ENCODE results near the gene CASS4. TPM values are rescaled to one million over a fixed set of nuclear protein-coding genes. Genes with fewer than 3 reads are reported as not detected.

Gene CASS4
- total RNA-seq, 1 experiment from 2014 or later: 0.13 TPM

DNA sequence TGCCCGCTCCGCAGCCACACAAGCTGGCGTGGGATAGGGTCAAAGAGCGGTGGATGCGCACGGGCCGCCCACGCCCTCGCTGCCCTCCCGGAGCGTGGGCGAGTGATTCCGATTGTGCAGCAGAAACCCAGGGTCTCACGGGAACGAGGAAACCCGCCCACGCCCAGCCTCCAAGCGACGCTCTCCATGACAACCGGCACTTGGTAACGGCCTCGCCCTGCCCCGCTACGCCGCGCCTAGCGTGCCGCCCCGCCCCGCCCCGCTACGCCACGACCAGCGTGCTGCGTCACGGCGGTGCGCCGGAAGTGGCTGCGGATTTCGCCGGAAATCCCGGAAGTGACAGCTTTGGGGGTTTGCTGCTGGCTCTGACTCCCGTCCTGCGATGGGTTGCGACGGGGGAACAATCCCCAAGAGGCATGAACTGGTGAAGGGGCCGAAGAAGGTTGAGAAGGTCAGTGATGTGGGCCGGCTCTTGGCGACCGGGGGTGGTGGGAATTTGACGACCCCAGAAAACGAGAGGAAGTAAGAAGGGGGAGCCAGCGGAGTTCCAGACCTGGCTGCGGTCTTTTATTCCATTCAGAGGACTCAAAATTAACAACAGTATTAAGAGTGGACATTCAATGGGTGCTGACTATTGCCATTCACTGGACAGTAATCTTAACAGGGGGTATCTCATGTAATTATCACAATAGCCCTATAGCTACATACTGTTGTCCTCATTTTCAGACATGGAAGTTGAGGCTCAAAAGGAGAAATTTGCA, 56.4 kb downstream of the CASS4 start, which contains the start of gene RTF2 (continued):
- TF ChIP-seq, protein P1, sequence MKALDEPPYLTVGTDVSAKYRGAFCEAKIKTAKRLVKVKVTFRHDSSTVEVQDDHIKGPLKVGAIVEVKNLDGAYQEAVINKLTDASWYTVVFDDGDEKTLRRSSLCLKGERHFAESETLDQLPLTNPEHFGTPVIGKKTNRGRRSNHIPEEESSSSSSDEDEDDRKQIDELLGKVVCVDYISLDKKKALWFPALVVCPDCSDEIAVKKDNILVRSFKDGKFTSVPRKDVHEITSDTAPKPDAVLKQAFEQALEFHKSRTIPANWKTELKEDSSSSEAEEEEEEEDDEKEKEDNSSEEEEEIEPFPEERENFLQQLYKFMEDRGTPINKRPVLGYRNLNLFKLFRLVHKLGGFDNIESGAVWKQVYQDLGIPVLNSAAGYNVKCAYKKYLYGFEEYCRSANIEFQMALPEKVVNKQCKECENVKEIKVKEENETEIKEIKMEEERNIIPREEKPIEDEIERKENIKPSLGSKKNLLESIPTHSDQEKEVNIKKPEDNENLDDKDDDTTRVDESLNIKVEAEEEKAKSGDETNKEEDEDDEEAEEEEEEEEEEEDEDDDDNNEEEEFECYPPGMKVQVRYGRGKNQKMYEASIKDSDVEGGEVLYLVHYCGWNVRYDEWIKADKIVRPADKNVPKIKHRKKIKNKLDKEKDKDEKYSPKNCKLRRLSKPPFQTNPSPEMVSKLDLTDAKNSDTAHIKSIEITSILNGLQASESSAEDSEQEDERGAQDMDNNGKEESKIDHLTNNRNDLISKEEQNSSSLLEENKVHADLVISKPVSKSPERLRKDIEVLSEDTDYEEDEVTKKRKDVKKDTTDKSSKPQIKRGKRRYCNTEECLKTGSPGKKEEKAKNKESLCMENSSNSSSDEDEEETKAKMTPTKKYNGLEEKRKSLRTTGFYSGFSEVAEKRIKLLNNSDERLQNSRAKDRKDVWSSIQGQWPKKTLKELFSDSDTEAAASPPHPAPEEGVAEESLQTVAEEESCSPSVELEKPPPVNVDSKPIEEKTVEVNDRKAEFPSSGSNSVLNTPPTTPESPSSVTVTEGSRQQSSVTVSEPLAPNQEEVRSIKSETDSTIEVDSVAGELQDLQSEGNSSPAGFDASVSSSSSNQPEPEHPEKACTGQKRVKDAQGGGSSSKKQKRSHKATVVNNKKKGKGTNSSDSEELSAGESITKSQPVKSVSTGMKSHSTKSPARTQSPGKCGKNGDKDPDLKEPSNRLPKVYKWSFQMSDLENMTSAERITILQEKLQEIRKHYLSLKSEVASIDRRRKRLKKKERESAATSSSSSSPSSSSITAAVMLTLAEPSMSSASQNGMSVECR (CRISPR knock-in tag; IDR thresholded peaks at IDR 0.05; ENCODE audit: borderline replicate concordance): peak; percentile 88; the same call in 1 of the 2 replicates
- no peak for TF ChIP-seq NFE2L1 (CRISPR knock-in tag; IDR thresholded peaks at IDR 0.05)
- TF ChIP-seq ZNF263 (CRISPR knock-in tag; IDR thresholded peaks at IDR 0.05; ENCODE audit: low read depth): no peak
- TF ChIP-seq NFYB (CRISPR knock-in tag; conservative IDR thresholded peaks at IDR 0.05; ENCODE audit: low read depth): no peak
- 0 out of 2 replicates have a peak, but pooled peaks have one; percentile 27 for TF ChIP-seq TEAD1 (CRISPR knock-in tag; IDR thresholded peaks at IDR 0.05)
- no peak for TF ChIP-seq TEAD4 (CRISPR knock-in tag; IDR thresholded peaks at IDR 0.05)
- TF ChIP-seq SP1 (CRISPR knock-in tag; conservative IDR thresholded peaks at IDR 0.05): peak; percentile 99
- peak; percentile 86 for TF ChIP-seq CREB1 (CRISPR knock-in tag; IDR thresholded peaks at IDR 0.05)
- no peak for TF ChIP-seq EMX1 (CRISPR knock-in tag; IDR thresholded peaks at IDR 0.05)
- TF ChIP-seq, protein P2, sequence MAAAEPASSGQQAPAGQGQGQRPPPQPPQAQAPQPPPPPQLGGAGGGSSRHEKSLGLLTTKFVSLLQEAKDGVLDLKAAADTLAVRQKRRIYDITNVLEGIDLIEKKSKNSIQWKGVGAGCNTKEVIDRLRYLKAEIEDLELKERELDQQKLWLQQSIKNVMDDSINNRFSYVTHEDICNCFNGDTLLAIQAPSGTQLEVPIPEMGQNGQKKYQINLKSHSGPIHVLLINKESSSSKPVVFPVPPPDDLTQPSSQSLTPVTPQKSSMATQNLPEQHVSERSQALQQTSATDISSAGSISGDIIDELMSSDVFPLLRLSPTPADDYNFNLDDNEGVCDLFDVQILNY (CRISPR knock-in tag; IDR thresholded peaks at IDR 0.05): 0 out of 2 replicates have a peak, but pooled peaks have one; percentile 64
- TF ChIP-seq OVOL2 (CRISPR knock-in tag; IDR thresholded peaks at IDR 0.05; ENCODE audit: borderline replicate concordance): no peak

DNA sequence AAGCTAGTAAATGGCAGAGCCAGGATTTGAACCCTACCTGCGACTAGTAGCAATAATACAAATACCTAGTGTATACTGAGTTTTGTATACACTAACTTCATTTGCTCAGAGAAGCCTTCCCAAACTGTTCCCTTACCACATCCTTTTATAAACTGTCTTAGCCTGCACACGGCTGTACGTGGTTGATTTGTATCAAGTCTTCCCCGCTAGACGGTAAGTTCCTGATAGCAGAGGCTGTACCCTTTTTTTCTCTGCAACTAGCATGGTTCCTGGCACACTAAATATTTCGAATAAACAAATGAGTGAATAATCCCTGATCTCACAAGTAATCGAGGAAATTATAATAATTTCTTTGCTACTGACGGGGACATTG, 57.0 kb downstream of the CASS4 start:
- POLR2A ChIA-PET: interaction anchor here (1.0 kb wide), 1 partner anchor 77 kb away, joined by 5 read pairs; the partner anchor contains the start of genes AURKA and CSTF1
- peaks cover 6% of the 10 kb centered on the region; the same call in 1 of the 2 replicates for H3K36me3 Mint-ChIP-seq

DNA sequence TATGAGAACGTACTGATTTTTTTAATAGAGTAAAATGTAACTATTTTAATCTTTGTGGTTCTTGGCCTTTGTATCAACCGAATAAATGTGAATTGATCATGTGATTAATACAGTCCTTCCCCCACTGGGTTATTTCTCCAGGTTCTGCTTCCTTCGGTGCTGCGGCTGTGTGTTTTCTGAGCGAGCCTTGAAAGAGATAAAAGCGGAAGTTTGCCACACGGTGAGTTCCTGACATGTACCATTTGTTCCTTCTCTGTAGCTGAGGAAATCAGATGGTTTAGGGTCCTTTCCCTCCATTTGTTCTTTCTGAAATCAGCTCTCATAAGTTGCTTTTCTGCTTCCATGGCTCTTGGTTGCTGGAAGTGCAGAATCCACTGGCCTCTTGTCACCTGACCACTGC, 71.9 kb downstream of the CASS4 start:
- no peak for ATAC-seq
- no peak overlapping the region for H3K4me3 Mint-ChIP-seq
- DNase-seq (ENCODE audit: low spot score): no peak
- H3K4me1 Mint-ChIP-seq: no peaks in the 10 kb centered on the region
- no peaks in the 10 kb centered on the region for H3K27me3 Mint-ChIP-seq (ENCODE audit: low read depth)
- POLR2A ChIA-PET: no interaction called here
- H3K9me3 Mint-ChIP-seq: no peaks in the 10 kb centered on the region
- CTCF ChIA-PET: no interaction called here
- H3K36me3 Mint-ChIP-seq: peaks cover 44% of the 10 kb centered on the region
- H3K27ac Mint-ChIP-seq: no peak overlapping the region
- no peak for TF ChIP-seq ZNF232 (CRISPR knock-in tag; IDR thresholded peaks at IDR 0.05)
- TF ChIP-seq, protein P3, sequence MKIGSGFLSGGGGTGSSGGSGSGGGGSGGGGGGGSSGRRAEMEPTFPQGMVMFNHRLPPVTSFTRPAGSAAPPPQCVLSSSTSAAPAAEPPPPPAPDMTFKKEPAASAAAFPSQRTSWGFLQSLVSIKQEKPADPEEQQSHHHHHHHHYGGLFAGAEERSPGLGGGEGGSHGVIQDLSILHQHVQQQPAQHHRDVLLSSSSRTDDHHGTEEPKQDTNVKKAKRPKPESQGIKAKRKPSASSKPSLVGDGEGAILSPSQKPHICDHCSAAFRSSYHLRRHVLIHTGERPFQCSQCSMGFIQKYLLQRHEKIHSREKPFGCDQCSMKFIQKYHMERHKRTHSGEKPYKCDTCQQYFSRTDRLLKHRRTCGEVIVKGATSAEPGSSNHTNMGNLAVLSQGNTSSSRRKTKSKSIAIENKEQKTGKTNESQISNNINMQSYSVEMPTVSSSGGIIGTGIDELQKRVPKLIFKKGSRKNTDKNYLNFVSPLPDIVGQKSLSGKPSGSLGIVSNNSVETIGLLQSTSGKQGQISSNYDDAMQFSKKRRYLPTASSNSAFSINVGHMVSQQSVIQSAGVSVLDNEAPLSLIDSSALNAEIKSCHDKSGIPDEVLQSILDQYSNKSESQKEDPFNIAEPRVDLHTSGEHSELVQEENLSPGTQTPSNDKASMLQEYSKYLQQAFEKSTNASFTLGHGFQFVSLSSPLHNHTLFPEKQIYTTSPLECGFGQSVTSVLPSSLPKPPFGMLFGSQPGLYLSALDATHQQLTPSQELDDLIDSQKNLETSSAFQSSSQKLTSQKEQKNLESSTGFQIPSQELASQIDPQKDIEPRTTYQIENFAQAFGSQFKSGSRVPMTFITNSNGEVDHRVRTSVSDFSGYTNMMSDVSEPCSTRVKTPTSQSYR (CRISPR knock-in tag; IDR thresholded peaks at IDR 0.05): no peak
- TF ChIP-seq, protein P4, sequence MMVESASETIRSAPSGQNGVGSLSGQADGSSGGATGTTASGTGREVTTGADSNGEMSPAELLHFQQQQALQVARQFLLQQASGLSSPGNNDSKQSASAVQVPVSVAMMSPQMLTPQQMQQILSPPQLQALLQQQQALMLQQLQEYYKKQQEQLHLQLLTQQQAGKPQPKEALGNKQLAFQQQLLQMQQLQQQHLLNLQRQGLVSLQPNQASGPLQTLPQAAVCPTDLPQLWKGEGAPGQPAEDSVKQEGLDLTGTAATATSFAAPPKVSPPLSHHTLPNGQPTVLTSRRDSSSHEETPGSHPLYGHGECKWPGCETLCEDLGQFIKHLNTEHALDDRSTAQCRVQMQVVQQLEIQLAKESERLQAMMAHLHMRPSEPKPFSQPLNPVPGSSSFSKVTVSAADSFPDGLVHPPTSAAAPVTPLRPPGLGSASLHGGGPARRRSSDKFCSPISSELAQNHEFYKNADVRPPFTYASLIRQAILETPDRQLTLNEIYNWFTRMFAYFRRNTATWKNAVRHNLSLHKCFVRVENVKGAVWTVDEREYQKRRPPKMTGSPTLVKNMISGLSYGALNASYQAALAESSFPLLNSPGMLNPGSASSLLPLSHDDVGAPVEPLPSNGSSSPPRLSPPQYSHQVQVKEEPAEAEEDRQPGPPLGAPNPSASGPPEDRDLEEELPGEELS (CRISPR knock-in tag; IDR thresholded peaks at IDR 0.05): no peak
- TF ChIP-seq ELF4 (CRISPR knock-in tag; IDR thresholded peaks at IDR 0.05; ENCODE audit: low read depth): no peak
- no peak for TF ChIP-seq ZNF396 (CRISPR knock-in tag; IDR thresholded peaks at IDR 0.05; ENCODE audit: borderline replicate concordance)
- no peak for TF ChIP-seq SOX15 (CRISPR knock-in tag; IDR thresholded peaks at IDR 0.05)
- TF ChIP-seq TCF7 (CRISPR knock-in tag; IDR thresholded peaks at IDR 0.05; ENCODE audit: low read depth): no peak
- TF ChIP-seq CREB1 (CRISPR knock-in tag; IDR thresholded peaks at IDR 0.05): no peak
- TF ChIP-seq RORB (CRISPR knock-in tag; IDR thresholded peaks at IDR 0.05): no peak
- TF ChIP-seq JUN (CRISPR knock-in tag; IDR thresholded peaks at IDR 0.05): no peak
- no peak for TF ChIP-seq PRRX2 (CRISPR knock-in tag; IDR thresholded peaks at IDR 0.05)

More for the DNA sequence above, 57.0 kb downstream of the CASS4 start:
- no peak for ATAC-seq
- CTCF ChIA-PET: no interaction called here
- Mint-ChIP-seq H3K27ac (peak overlapping the region; percentile 79; the same call in 1 of the 2 replicates), H3K27me3 (ENCODE audit: low read depth) (peaks cover 6% of the 10 kb centered on the region), H3K4me3 (peak overlapping the region; percentile 99), H3K9me3 (no peaks in the 10 kb centered on the region), H3K4me1 (peaks cover 10% of the 10 kb centered on the region)
- no peak for TF ChIP-seq ELF4 (CRISPR knock-in tag; IDR thresholded peaks at IDR 0.05; ENCODE audit: low read depth)
- no peak for TF ChIP-seq GRHL2 (CRISPR knock-in tag; IDR thresholded peaks at IDR 0.05; ENCODE audit: insufficient replicate concordance, severe bottlenecking)
- TF ChIP-seq, protein P5, sequence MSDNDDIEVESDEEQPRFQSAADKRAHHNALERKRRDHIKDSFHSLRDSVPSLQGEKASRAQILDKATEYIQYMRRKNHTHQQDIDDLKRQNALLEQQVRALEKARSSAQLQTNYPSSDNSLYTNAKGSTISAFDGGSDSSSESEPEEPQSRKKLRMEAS (CRISPR knock-in tag; IDR thresholded peaks at IDR 0.05): no peak
- TF ChIP-seq IRF2 (CRISPR knock-in tag; IDR thresholded peaks at IDR 0.05; ENCODE audit: borderline replicate concordance, low read depth): no peak
- DNase-seq (ENCODE audit: low spot score): no peak
